Measurements from ENCODE around the gene GPANK1. TPM values are rescaled to one million over a fixed set of nuclear protein-coding genes. Genes with fewer than 3 reads are reported as not detected.

The GPANK1 gene
- total and polyA plus RNA-seq, 10 of the 15 experiments (the other 5 are each of a cell fraction or from before 2014, with no cell fraction given), result 11.7 to 36.3 (median 17.5) TPM

GRCh38 chr6:31614075-31614619 lies 50.6 kb downstream of the GPANK1 start:
- H3K27me3 ChIP-seq (replicated peaks in 1 of 2; ENCODE audit: control insufficient read depth in 2 of 2, insufficient read depth in 2 of 2, low read length in 1 of 2), result no peaks in the 10 kb centered on the region
- peaks cover 9% of the 10 kb centered on the region for H3K79me2 ChIP-seq (ENCODE audit: control insufficient read depth, insufficient read depth, low read length)
- peak; percentile 89 for ATAC-seq
- H3K9ac ChIP-seq (ENCODE audit: control insufficient read depth, insufficient read depth, low read length), result no peak overlapping the region; the same call in 1 of the 2 replicates
- H3K4me2 ChIP-seq (ENCODE audit: control insufficient read depth, insufficient read depth), result peak overlapping the region; percentile 96; the same call in 1 of the 2 replicates
- peak overlapping the region; percentile 17; the same call in 1 of the 2 replicates for H3K4me3 ChIP-seq
- in situ Hi-C loops (cut with MboI) (no loop called here), intact Hi-C loops (cut with micrococcal nuclease; ENCODE audit: unreplicated experiment) (no loop called here)
- BruUV-seq (replicated peaks), result no TSS peak
- ChIA-PET CTCF (interaction anchor here (1.5 to 10.5 kb wide), 3 partner anchors 15 to 124 kb away, joined by 3 to 95 read pairs (median 5); no protein-coding TSS in a partner anchor), RAD21 (ENCODE audit: unreplicated experiment) (interaction anchor here (0.7 to 3.8 kb wide), 5 partner anchors 16 to 124 kb away, joined by 3 to 27 read pairs (median 5); no protein-coding TSS in a partner anchor), SMC1A (ENCODE audit: uncharacterized antibody, unreplicated experiment) (interaction anchor here (0.8 to 9.6 kb wide), 3 partner anchors 16 to 63 kb away, joined by 3 to 78 read pairs (median 12); no protein-coding TSS in a partner anchor), POLR2A (interaction anchor here (0.8 to 3.4 kb wide), 5 partner anchors 16 to 125 kb away, joined by 3 to 19 read pairs (median 5); partner anchors contain the start of gene NCR3)
- 27% methylated on average over 6 of the region's 8 CpGs for WGBS (ENCODE audit: insufficient coverage, insufficient replicate concordance, low lambda C conversion rate, missing lambda C conversion rate)
- peaks cover 29% of the 10 kb centered on the region for H3K4me1 ChIP-seq (ENCODE audit: control insufficient read depth, insufficient read depth, low read length)
- DNase-seq (ENCODE audit: low read depth, low spot score), result peak; percentile 57
- peak; percentile 70 for FAIRE-seq
- H3K27ac ChIP-seq (ENCODE audit: control insufficient read depth, insufficient read depth), result peak overlapping the region; percentile 93; the same call in 1 of the 2 replicates
- peak overlapping the region; percentile 70 for H2AFZ ChIP-seq (ENCODE audit: control insufficient read depth, low read depth, low read length)
- H4K20me1 ChIP-seq (ENCODE audit: control insufficient read depth, insufficient read depth), result no peaks in the 10 kb centered on the region
- H3K36me3 ChIP-seq (ENCODE audit: control insufficient read depth in 2 of 2, insufficient read depth in 2 of 2, low read length in 1 of 2), result no peaks in the 10 kb centered on the region
- no peaks in the 10 kb centered on the region for H3K9me3 ChIP-seq (replicated peaks; ENCODE audit: control insufficient read depth, insufficient read depth, low read length)
- TF ChIP-seq KLF5 (IDR thresholded peaks at IDR 0.05; ENCODE audit: partially characterized antibody) (no peak), BCL3 (IDR thresholded peaks at IDR 0.05; ENCODE audit: borderline replicate concordance, insufficient read depth, low read depth, low read length, poor library complexity, severe bottlenecking) (no peak), HCFC1 (IDR thresholded peaks at IDR 0.05; ENCODE audit: low read length) (no peak), E4F1 (IDR thresholded peaks at IDR 0.05; ENCODE audit: borderline replicate concordance, partially characterized antibody) (no peak), ZNF687 (IDR thresholded peaks at IDR 0.05) (no peak), CBFB (IDR thresholded peaks at IDR 0.05; ENCODE audit: low read depth) (no peak), POLR2AphosphoS5 (IDR thresholded peaks at IDR 0.05; ENCODE audit: low read length) (no peak), YY1 (IDR thresholded peaks at IDR 0.05; ENCODE audit: low read depth, low read length) (peak; percentile 7; the same call in 1 of the 2 replicates), ZZZ3 (IDR thresholded peaks at IDR 0.05; ENCODE audit: control insufficient read depth, insufficient read length, low read depth) (no peak), CEBPZ (IDR thresholded peaks at IDR 0.05; ENCODE audit: low read depth, low read length) (no peak)

All from GM12878 (cell line).